SK-N-SH (cell line): ENCODE data around the gene RTN4. TPM values are rescaled to one million over a fixed set of nuclear protein-coding genes. Genes with fewer than 3 reads are reported as not detected.

Source experiments
- CTCF ChIA-PET: fragments of 300-600, 350-600 bp; formaldehyde crosslinking; extraction: SDS; loops from one replicate; lab custom pipeline; 2021; lab: Yijun Ruan, JAX
- POLR2A ChIA-PET: fragments of 350-600 bp; sonication (Branson Sonifier 250); formaldehyde crosslinking; extraction: SDS; loops from one replicate; lab custom pipeline; 2020; ENCODE audit warnings: antibody characterized with exemption, inconsistent platforms; lab: Yijun Ruan, JAX
- DNase-seq: peaks from one replicate; pipeline ENCODE4 v3.0.0; 2012
- H2AFZ ChIP-seq: fragments of 200-600 bp; sonication (generic); 2 replicates; pipeline ENCODE4 v1.8.1; 2016; ENCODE audit warnings: antibody characterized with exemption, mild to moderate bottlenecking, low read depth
- H3F3A ChIP-seq: fragments of 200-600 bp; sonication (generic); replicated peaks from 2 replicates; pipeline ENCODE3; 2016; ENCODE audit warnings: antibody characterized with exemption, mild to moderate bottlenecking; ENCODE audit not compliant: insufficient read depth
- H3K27ac ChIP-seq, 2 experiments: fragments of 200-500 bp in 1 of 2; fragments of 200-600 bp in 1 of 2; sonication (Bioruptor generic) in 1 of 2; sonication (generic), shearing (Covaris generic) in 1 of 2; 2 replicates each; pipeline versions ENCODE4 v1.5.1 to v1.6.1; 2014 to 2016; ENCODE audit warnings: low read depth in 2 of 2, inconsistent platforms in 1 of 2, low read length in 1 of 2, mild to moderate bottlenecking in 1 of 2, mixed read lengths in 1 of 2
- H3K27me3 ChIP-seq: fragments of 200-600 bp; sonication (generic), shearing (Covaris generic); 2 replicates; pipeline ENCODE4 v1.6.1; 2016; ENCODE audit warnings: mixed run types; ENCODE audit not compliant: insufficient read depth
- H3K36me3 ChIP-seq, 2 experiments: fragments of 200-500 bp in 1 of 2; fragments of 200-600 bp in 1 of 2; sonication (Bioruptor generic) in 1 of 2; sonication (generic) in 1 of 2; replicated peaks in 1 of 2; 2 replicates each; pipeline versions ENCODE3 to v1.5.1; 2014 to 2016; ENCODE audit warnings: low read length in 1 of 2, mild to moderate bottlenecking in 1 of 2; ENCODE audit not compliant: insufficient read depth in 2 of 2, control insufficient read depth in 1 of 2
- H3K4me1 ChIP-seq, 2 experiments: fragments of 200-500 bp in 1 of 2; fragments of 200-600 bp in 1 of 2; sonication (Bioruptor generic) in 1 of 2; sonication (generic), shearing (Covaris generic) in 1 of 2; 2 replicates each; pipeline versions ENCODE4 v1.5.1 to v1.6.1; 2014 to 2016; ENCODE audit warnings: low read depth in 1 of 2, low read length in 1 of 2, mixed run types in 1 of 2; ENCODE audit not compliant: insufficient read depth in 2 of 2, control insufficient read depth in 1 of 2
- H3K4me2 ChIP-seq: fragments of 200-600 bp; sonication (generic), shearing (Covaris generic); 2 replicates; pipeline ENCODE4 v1.6.1; 2017; ENCODE audit warnings: mixed run types
- H3K4me3 ChIP-seq, 2 experiments: fragments of 200-500 bp in 1 of 2; fragments of 200-600 bp in 1 of 2; sonication (Bioruptor generic) in 1 of 2; sonication (generic), shearing (Covaris generic) in 1 of 2; 2 replicates each; pipeline versions ENCODE4 v1.5.1 to v1.8.1; 2014 to 2016; ENCODE audit warnings: low read depth in 2 of 2, inconsistent platforms in 1 of 2, low read length in 1 of 2, mild to moderate bottlenecking in 1 of 2, mixed read lengths in 1 of 2, moderate library complexity in 1 of 2
- H3K79me2 ChIP-seq: fragments of 200-600 bp; sonication (generic); 2 replicates; pipeline ENCODE4 v1.8.1; 2017; ENCODE audit warnings: mild to moderate bottlenecking; ENCODE audit not compliant: insufficient read depth
- H3K9ac ChIP-seq: fragments of 200-600 bp; sonication (generic); 2 replicates; pipeline ENCODE4 v1.6.1; 2017; ENCODE audit warnings: mixed run types
- H3K9me2 ChIP-seq: fragments of 200-600 bp; sonication (generic); 2 replicates; pipeline ENCODE4 v1.6.1; 2017; ENCODE audit warnings: mixed run types
- H3K9me3 ChIP-seq: fragments of 200-600 bp; sonication (generic); 2 replicates; pipeline ENCODE4 v1.6.1; 2017; ENCODE audit warnings: mixed run types, mild to moderate bottlenecking, moderate library complexity
- H4K20me1 ChIP-seq: fragments of 200-600 bp; sonication (generic); 2 replicates; pipeline ENCODE4 v1.6.1; 2017; ENCODE audit warnings: mild to moderate bottlenecking, mixed run types; ENCODE audit not compliant: insufficient read depth
- ELF1 ChIP-seq: IDR thresholded peaks from 2 replicates; pipeline ENCODE4 v1.4.0; 2012
- EP300 ChIP-seq, 2 experiments: IDR thresholded peaks; 2 replicates each; pipeline versions ENCODE4 v1.4.0 to v1.6.1; 2012; ENCODE audit warnings: borderline replicate concordance in 1 of 2, low read depth in 1 of 2, low read length in 1 of 2
- EZH2phosphoT487 ChIP-seq: fragments of 200-600 bp; sonication (generic); IDR thresholded peaks from 2 replicates; pipeline ENCODE4 v1.6.1; 2017; ENCODE audit warnings: low read depth, mixed run types, mild to moderate bottlenecking, antibody characterized with exemption, moderate library complexity, borderline replicate concordance
- FOSL2 ChIP-seq: IDR thresholded peaks from 2 replicates; pipeline ENCODE4 v1.4.0; 2012; ENCODE audit warnings: low read depth, mild to moderate bottlenecking, moderate library complexity, borderline replicate concordance
- FOXJ3 ChIP-seq: sonication (generic); formaldehyde crosslinking; IDR thresholded peaks from 2 replicates; pipeline ENCODE4 v1.5.1; 2020; ENCODE audit warnings: mild to moderate bottlenecking, missing genetic modification reagents
- FOXM1 ChIP-seq: IDR thresholded peaks from 2 replicates; pipeline ENCODE4 v1.4.0; 2012; ENCODE audit warnings: low read depth, mild to moderate bottlenecking
- GABPA ChIP-seq: IDR thresholded peaks from 2 replicates; pipeline ENCODE4 v1.4.0; 2012; ENCODE audit warnings: low read depth, mild to moderate bottlenecking
- GATA2 ChIP-seq: sonication (generic); formaldehyde crosslinking; IDR thresholded peaks from 2 replicates; pipeline ENCODE4 v1.5.0; 2020; ENCODE audit warnings: mild to moderate bottlenecking, missing genetic modification reagents
- JUND ChIP-seq: IDR thresholded peaks from 2 replicates; pipeline ENCODE4 v1.4.0; 2012
- MXI1 ChIP-seq: IDR thresholded peaks from 2 replicates; pipeline ENCODE4 v1.6.1; 2012; ENCODE audit warnings: mild to moderate bottlenecking, low read depth, low read length, improper control_type of control experiment
- NFIC ChIP-seq: IDR thresholded peaks from 2 replicates; pipeline ENCODE4 v1.4.0; 2012; ENCODE audit warnings: borderline replicate concordance
- NRF1 ChIP-seq: IDR thresholded peaks from 2 replicates; pipeline ENCODE4 v1.6.1; 2012; ENCODE audit warnings: low read depth, mild to moderate bottlenecking, low read length
- RCOR1 ChIP-seq: fragments of 150-350 bp; IDR thresholded peaks from 2 replicates; pipeline ENCODE4 v1.6.1; 2017; ENCODE audit warnings: antibody characterized with exemption, low read length
- RFX5 ChIP-seq: IDR thresholded peaks from 2 replicates; pipeline ENCODE4 v1.6.1; 2012; ENCODE audit warnings: mild to moderate bottlenecking, improper control_type of control experiment, low read length
- RXRA ChIP-seq: IDR thresholded peaks from 2 replicates; pipeline ENCODE4 v1.4.0; 2012; ENCODE audit warnings: low read depth, mild to moderate bottlenecking, borderline replicate concordance
- SIN3A ChIP-seq: IDR thresholded peaks from 2 replicates; pipeline ENCODE4 v1.6.1; 2012; ENCODE audit warnings: low read depth, mild to moderate bottlenecking, low read length, moderate library complexity, borderline replicate concordance
- SMC3 ChIP-seq: IDR thresholded peaks from 2 replicates; pipeline ENCODE4 v1.6.1; 2012; ENCODE audit warnings: low read depth, low read length, improper control_type of control experiment
- TCF12 ChIP-seq: IDR thresholded peaks from 2 replicates; pipeline ENCODE4 v1.4.0; 2012
- YY1 ChIP-seq: IDR thresholded peaks from 2 replicates; pipeline ENCODE4 v1.4.0; 2012; ENCODE audit warnings: low read depth, mild to moderate bottlenecking
- WGBS: methylation state at CpG from one replicate; pipeline ENCODE4 v1.1.6; 2017; ENCODE audit warnings: low lambda C conversion rate; 5-methylcytosine and 5-hydroxymethylcytosine counted together
- polyA plus RNA-seq, 3 experiments: library from polyadenylated mRNA; depleted of rRNA; stranded (reverse); fragments of >200 nt; gene quantifications; 2 replicates each; pipeline ENCODE4 v1.2.3, GENCODE V29; 2012
- TF ChIP-seq, protein P1 (sequence below): fragments of 150-350 bp; IDR thresholded peaks from 2 replicates; pipeline ENCODE4 v1.6.1; 2016; ENCODE audit warnings: mild to moderate bottlenecking, low read depth, low read length
- TF ChIP-seq, protein P2 (sequence below): fragments of 150-350 bp; IDR thresholded peaks from 2 replicates; pipeline ENCODE4 v1.6.1; 2017; ENCODE audit warnings: antibody characterized with exemption, low read length, low read depth, borderline replicate concordance
- TF ChIP-seq, protein P3 (sequence below): IDR thresholded peaks from 2 replicates; pipeline ENCODE4; 2012
- TF ChIP-seq, protein P4 (sequence below): IDR thresholded peaks from 2 replicates; pipeline ENCODE4 v1.4.0; 2012; ENCODE audit warnings: low read depth, borderline replicate concordance
- TF ChIP-seq, protein P5 (sequence below): IDR thresholded peaks from 2 replicates; pipeline ENCODE4 v1.4.0; 2012; ENCODE audit warnings: low read depth, borderline replicate concordance

Gene RTN4
- polyA plus RNA-seq, 1 of the 3 experiments (the other 2 are of a cell fraction), result 315 TPM

DNA sequence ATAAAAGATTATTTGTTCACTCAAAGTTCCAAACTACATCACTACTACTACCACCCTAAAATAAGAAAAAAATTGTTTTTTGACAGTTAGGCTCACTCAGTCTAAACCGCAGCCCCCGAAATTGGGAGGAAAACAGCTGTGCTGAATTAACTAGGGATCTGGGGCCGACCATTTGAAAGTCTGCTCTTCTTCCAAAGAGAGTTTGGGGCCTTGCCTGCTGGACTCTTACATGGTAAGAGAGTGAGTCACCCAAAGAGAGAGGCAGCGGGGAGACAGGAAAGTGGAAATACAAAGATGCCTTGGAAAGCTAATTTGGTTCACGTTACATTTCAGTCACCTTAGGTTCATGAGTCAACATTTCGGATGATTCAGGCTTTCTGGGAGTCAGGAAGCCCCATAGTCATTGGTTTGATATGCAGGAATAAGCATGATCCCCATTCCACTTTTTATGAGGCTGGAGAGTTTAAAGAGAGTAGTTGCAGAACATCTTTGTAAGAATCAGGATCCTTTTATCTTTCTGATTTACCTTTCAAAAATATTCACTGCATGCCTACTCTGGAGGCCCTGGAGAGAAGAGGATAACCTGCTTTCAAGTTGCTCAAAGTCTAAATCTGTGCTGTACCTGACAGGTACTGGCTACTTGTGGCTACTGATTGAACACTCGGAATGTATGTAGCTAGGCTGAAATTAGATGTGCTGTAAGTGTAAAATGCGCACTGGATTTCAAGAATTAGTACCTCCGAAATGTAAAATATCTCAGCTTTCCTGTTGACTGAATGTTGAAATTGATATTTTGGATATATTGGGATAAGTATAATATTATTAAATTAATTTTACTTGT is 995 bp upstream of the RTN4 start:
- Histone ChIP-seq H3F3A (peaks cover 35% of the 10 kb centered on the region), H3K9ac (peak overlapping the region; percentile 95), H2AFZ (0 out of 2 replicates have a peak overlapping the region, but pooled peaks have one; percentile 43), H3K27me3 (no peaks in the 10 kb centered on the region), H3K79me2 (peaks cover 69% of the 10 kb centered on the region), H3K4me1 (peaks cover 0 to 11% of the 10 kb centered on the region in 2 experiments; a peak in 2 of 4 replicates), H3K9me2 (no peaks in the 10 kb centered on the region), H3K9me3 (no peaks in the 10 kb centered on the region), H4K20me1 (peaks cover 31% of the 10 kb centered on the region), H3K4me2 (peak overlapping the region; percentile 80), H3K4me3 (peak overlapping the region; percentile 95 to 99), H3K36me3 (peaks cover 12 to 15% of the 10 kb centered on the region in 2 experiments), H3K27ac (peak overlapping the region; percentile 94 to 100)
- WGBS, result 16% methylated on average over 9 of the region's 9 CpGs
- POLR2A ChIA-PET, result interaction anchor here (0.6 to 2.6 kb wide), 8 partner anchors 9 to 943 kb away, joined by 3 to 10 read pairs (median 3); no protein-coding TSS in a partner anchor
- DNase-seq, result peak; percentile 50
- CTCF ChIA-PET, result interaction anchor here (0.6 to 3.7 kb wide), 8 partner anchors 9 to 244 kb away, joined by 3 to 34 read pairs (median 4); no protein-coding TSS in a partner anchor
- TF ChIP-seq, protein P1, sequence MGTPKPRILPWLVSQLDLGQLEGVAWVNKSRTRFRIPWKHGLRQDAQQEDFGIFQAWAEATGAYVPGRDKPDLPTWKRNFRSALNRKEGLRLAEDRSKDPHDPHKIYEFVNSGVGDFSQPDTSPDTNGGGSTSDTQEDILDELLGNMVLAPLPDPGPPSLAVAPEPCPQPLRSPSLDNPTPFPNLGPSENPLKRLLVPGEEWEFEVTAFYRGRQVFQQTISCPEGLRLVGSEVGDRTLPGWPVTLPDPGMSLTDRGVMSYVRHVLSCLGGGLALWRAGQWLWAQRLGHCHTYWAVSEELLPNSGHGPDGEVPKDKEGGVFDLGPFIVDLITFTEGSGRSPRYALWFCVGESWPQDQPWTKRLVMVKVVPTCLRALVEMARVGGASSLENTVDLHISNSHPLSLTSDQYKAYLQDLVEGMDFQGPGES, result no peak
- TF ChIP-seq EP300 (IDR thresholded peaks at IDR 0.05; ENCODE audit: borderline replicate concordance in 1 of 2, low read depth in 1 of 2, low read length in 1 of 2), result peak; percentile 58 to 94
- TF ChIP-seq ELF1, result peak; percentile 64; the same call in 1 of the 2 replicates
- TF ChIP-seq, protein P2, sequence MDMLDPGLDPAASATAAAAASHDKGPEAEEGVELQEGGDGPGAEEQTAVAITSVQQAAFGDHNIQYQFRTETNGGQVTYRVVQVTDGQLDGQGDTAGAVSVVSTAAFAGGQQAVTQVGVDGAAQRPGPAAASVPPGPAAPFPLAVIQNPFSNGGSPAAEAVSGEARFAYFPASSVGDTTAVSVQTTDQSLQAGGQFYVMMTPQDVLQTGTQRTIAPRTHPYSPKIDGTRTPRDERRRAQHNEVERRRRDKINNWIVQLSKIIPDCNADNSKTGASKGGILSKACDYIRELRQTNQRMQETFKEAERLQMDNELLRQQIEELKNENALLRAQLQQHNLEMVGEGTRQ, result no peak
- no peak for TF ChIP-seq SMC3
- TF ChIP-seq GATA2 (CRISPR knock-in tag), result no peak
- TF ChIP-seq, protein P3, sequence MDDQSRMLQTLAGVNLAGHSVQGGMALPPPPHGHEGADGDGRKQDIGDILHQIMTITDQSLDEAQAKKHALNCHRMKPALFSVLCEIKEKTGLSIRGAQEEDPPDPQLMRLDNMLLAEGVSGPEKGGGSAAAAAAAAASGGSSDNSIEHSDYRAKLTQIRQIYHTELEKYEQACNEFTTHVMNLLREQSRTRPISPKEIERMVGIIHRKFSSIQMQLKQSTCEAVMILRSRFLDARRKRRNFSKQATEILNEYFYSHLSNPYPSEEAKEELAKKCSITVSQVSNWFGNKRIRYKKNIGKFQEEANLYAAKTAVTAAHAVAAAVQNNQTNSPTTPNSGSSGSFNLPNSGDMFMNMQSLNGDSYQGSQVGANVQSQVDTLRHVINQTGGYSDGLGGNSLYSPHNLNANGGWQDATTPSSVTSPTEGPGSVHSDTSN, result peak; percentile 79
- TF ChIP-seq SIN3A, result peak; percentile 50; the same call in 1 of the 2 replicates
- TF ChIP-seq NRF1, result no peak
- TF ChIP-seq RXRA, result peak; percentile 88
- TF ChIP-seq, protein P4, sequence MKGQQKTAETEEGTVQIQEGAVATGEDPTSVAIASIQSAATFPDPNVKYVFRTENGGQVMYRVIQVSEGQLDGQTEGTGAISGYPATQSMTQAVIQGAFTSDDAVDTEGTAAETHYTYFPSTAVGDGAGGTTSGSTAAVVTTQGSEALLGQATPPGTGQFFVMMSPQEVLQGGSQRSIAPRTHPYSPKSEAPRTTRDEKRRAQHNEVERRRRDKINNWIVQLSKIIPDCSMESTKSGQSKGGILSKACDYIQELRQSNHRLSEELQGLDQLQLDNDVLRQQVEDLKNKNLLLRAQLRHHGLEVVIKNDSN, result no peak; the same call in 1 of the 2 replicates
- TF ChIP-seq, protein P5, sequence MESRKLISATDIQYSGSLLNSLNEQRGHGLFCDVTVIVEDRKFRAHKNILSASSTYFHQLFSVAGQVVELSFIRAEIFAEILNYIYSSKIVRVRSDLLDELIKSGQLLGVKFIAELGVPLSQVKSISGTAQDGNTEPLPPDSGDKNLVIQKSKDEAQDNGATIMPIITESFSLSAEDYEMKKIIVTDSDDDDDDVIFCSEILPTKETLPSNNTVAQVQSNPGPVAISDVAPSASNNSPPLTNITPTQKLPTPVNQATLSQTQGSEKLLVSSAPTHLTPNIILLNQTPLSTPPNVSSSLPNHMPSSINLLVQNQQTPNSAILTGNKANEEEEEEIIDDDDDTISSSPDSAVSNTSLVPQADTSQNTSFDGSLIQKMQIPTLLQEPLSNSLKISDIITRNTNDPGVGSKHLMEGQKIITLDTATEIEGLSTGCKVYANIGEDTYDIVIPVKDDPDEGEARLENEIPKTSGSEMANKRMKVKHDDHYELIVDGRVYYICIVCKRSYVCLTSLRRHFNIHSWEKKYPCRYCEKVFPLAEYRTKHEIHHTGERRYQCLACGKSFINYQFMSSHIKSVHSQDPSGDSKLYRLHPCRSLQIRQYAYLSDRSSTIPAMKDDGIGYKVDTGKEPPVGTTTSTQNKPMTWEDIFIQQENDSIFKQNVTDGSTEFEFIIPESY, result peak; percentile 76
- no peak for TF ChIP-seq RFX5
- peak; percentile 100 for TF ChIP-seq JUND
- TF ChIP-seq MXI1, result no peak
- peak; percentile 99 for TF ChIP-seq FOSL2
- TF ChIP-seq RCOR1, result no peak
- peak; percentile 72; the same call in 1 of the 2 replicates for TF ChIP-seq NFIC
- peak; percentile 96 for TF ChIP-seq TCF12
- no peak for TF ChIP-seq EZH2phosphoT487
- peak; percentile 54; the same call in 1 of the 2 replicates for TF ChIP-seq YY1
- no peak for TF ChIP-seq FOXJ3
- 0 out of 2 replicates have a peak, but pooled peaks have one; percentile 69 for TF ChIP-seq FOXM1
- TF ChIP-seq GABPA, result no peak
